H1 (cell line): ENCODE measurements around the gene LMAN2.
"Not testable (repeated sequence)": the region's sequence is repeated elsewhere in the genome, so short reads cannot be mapped to it uniquely, and the experiment has no call there.

Experiments
- CREB1 ChIP-seq: IDR thresholded peaks from 2 replicates; pipeline ENCODE4 v1.6.1; 2012; ENCODE audit warnings: inconsistent platforms
- TF ChIP-seq, protein P1 (sequence below): IDR thresholded peaks from 2 replicates; pipeline ENCODE4 v1.6.1; 2011; ENCODE audit warnings: low read length, improper control_type of control experiment

DNA sequence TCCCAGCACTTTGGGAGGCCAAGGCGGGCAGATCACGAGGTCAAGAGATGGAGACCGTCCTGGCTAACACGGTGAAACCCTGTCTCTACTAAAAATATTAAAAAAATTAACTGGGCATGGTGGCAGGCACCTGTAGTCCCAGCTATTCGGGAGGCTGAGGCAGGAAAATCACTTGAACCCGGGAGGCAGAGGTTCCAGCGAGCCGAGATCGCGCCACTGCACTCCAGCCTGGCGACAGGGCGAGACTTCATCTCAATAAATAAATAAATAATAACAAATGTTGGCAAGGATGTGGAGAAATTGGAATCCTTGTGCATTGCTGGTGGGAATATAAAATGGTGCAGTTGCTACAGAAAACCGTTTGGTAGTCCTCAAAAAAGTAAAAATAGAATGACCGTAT, 8.5 kb downstream of the LMAN2 start:
- TF ChIP-seq, protein P1, sequence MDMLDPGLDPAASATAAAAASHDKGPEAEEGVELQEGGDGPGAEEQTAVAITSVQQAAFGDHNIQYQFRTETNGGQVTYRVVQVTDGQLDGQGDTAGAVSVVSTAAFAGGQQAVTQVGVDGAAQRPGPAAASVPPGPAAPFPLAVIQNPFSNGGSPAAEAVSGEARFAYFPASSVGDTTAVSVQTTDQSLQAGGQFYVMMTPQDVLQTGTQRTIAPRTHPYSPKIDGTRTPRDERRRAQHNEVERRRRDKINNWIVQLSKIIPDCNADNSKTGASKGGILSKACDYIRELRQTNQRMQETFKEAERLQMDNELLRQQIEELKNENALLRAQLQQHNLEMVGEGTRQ, result not testable (repeated sequence)
- TF ChIP-seq CREB1, result not testable (repeated sequence)
